ENCODE results near the gene CDK5RAP2.

Gene CDK5RAP2

DNA sequence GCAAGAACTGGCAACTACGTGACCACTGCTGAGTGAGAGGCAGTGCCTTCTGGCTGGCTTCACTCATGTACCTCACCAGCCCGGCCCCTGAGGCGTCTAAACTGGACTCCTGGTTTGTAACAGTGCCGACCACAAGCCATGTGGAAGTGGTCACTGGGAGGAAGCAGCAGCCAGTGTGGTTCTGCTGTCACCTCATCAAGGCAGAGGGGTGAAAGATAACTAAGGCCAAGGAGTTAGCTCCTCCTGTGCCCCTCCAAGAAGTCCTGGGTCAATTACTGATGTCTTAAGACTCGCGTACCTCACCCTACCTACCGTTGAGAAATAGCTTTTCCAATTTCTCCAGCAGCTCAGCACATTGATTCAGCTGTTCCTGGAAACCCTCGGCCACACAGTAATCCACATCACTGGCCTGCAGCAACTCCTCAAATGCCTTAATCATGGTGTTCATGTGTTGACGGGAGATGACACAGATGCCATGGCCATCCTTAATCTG lies 142.9 kb downstream of the CDK5RAP2 start:
- no peak for DNase-seq (ENCODE audit: low read depth in 3 of 3)

GRCh38 chr9:120436446-120436845 lies 143.5 kb downstream of the CDK5RAP2 start:
- no peak for DNase-seq (ENCODE audit: low read depth in 3 of 3)

GRCh38 chr9:120435091-120435490 lies 144.9 kb downstream of the CDK5RAP2 start:
- DNase-seq (ENCODE audit: low read depth in 3 of 3) = no peak

GRCh38 chr9:120434532-120434931 lies 145.4 kb downstream of the CDK5RAP2 start:
- DNase-seq (ENCODE audit: low read depth in 3 of 3) = no peak

- DNase-seq (ENCODE audit: low read depth in 3 of 3) = no peak
Observed at GRCh38 chr9:120433701-120434100, 146.3 kb downstream of the CDK5RAP2 start.

- no peak for DNase-seq (ENCODE audit: low read depth in 3 of 3)
Observed at GRCh38 chr9:120432600-120432999, 147.4 kb downstream of the CDK5RAP2 start.

DNA sequence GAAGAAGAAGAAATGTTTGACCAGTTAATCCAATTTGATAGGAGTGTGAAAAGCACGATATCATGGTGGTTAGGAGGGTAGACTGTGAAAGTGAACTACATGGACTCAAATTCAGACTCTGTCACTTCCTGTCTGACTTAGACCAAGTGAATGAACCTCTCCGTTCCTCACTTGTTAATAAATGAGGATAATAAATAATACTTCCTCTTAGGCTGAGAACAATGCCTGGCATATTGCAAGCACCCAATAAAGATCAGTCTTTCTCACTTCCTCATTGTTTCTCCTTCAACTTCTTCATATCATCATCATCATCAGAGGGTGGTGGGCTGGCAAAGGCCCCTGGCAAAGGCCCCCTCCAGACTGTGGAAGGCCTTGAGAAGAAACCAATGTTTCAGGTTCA lies 148.7 kb downstream of the CDK5RAP2 start:
- no peak for DNase-seq (ENCODE audit: low read depth in 3 of 3)

DNA sequence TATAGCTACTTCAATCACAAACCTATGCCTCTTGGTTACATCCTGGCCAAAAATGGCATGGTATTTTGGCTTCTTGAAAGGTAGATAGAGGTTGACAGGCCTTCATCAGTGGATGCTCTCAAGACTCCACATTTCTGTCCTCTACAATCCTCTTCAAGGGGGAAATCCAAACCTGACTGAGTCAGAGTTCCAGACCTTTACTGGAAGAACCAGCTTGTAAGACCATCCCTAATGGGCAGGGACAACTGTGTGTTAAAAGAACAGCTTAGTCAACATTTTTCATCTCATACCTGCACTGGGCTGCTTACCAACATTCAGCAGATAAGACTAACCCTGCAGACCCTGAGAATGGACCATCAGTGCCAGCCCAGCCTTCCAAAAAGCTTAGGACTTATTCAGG lies 155.7 kb downstream of the CDK5RAP2 start:
- DNase-seq (ENCODE audit: low read depth in 3 of 3) = no peak

DNA sequence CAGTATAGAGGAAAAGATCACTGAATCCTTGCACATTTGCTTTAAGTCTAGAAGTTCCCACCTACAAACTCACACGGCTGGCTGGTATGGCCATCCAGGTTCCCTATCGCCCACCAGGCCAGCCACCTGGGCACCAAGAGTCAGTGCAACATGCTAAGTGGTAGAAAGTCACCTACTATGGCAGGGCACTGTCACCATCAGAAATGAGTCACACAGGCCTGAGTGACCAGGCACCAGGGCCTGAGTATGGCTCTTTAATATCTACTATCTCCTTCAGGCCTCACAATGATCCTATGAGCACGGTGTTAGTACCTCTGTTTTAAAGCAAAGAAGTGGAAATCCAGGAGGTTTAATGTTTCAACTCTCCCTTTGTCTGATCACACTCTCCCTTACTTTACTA lies 156.2 kb downstream of the CDK5RAP2 start:
- no peak for DNase-seq (ENCODE audit: low read depth in 3 of 3)

DNA sequence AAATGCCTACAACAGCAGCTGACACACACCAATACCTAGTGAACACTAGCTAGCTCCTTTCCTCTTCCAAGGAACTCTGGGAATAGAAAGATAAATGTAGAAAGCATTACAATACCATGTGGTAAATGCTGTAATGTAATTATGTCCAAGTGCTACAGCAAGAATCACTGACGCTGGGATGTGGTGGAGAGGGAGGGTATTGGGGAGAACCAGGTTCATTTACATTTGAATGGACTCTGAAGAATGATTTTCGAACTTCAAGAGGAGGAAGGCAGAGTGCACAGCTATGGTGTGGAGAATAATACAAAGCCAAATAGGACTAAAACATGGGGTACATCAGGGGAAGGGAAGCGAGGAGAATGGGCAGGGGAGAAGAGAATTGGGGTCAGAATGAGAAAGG lies 158.0 kb downstream of the CDK5RAP2 start:
- no peak for DNase-seq (ENCODE audit: low read depth in 3 of 3)

GRCh38 chr9:120418315-120418714 lies 161.7 kb downstream of the CDK5RAP2 start:
- DNase-seq (ENCODE audit: low read depth in 3 of 3) = no peak

- no peak for DNase-seq (ENCODE audit: low read depth in 3 of 3)
Observed at GRCh38 chr9:120416781-120417427, 163.1 kb downstream of the CDK5RAP2 start.

DNA sequence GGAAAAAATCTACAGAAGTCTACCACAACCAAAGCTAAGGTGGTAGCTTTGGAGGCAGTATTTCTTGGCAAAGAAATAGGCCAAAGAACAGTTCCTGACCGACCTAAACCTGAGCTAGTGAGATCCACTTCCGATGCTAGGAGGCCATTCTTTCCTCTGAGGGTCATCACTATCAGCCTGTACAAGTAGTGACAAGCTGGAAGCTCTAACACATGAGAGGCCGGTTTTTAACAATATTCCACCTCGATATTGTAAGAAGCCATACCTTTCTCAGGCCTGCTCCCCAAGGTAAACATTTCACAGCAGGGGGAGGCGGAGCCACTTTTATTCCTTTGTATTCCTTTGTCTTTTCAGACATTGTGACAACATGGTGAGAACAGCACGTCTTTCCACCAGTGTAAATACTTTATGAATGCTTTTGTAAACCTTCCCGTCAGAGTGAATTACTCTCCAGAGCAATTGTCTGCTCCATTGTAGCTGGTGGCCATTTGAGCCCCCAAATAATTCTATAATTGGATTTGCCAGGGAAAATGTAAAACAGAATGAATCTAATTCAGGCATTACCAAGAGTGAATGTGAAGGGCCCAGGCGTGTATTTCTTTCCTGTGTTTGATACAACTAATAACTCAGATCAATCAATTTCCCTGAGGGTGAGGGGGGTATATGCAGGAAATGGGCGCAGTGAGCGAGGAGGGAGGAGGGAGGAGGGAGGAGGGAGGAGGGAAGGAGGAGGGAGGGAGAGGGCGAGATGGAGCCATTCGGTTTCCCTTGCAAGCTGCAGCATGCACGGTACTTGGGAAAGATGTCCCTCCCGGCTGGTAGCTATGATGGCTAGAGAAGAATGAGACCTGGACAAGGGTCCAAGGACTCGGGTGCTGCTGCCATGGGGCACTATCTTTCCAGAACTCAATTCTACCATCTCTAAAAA lies 166.6 kb downstream of the CDK5RAP2 start:
- DNase-seq (ENCODE audit: low read depth in 3 of 3) = no peak

- DNase-seq (ENCODE audit: low read depth in 3 of 3) = no peak
Observed at GRCh38 chr9:120412425-120412951, 167.5 kb downstream of the CDK5RAP2 start.

GRCh38 chr9:120411862-120412424 lies 168.0 kb downstream of the CDK5RAP2 start:
- DNase-seq (ENCODE audit: low read depth in 3 of 3) = no peak

- DNase-seq (ENCODE audit: low read depth in 3 of 3) = no peak
Observed at GRCh38 chr9:120410925-120411501, 169.0 kb downstream of the CDK5RAP2 start.

DNA sequence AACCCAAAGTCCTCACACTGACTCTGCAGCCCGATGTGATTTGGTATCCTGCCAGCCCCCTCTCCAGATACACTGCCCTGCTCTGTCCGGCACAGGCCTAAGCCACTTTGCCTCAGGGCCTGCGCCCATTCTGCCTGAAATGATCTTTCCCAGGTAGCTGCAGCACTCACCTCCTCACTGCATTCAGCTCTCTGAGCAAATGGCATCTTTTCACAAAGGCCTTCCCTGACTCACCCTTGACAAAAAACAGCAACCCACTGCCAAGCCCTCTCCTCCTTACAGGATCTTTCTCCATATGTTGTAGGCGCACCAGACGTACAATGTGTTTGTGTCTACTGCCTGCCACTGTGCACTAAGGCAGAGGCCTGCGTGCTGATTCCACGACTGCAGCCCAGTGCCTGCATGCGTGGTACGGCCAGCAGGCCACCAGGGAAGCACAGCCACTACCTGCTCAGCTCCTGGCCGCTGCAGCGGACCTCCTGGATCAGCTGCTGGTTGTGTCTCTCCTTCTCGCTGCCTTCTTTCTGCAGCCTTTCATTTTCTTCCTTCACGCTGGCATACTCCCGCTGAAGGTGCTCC lies 171.2 kb downstream of the CDK5RAP2 start:
- no peak for DNase-seq (ENCODE audit: low read depth in 3 of 3)

DNA sequence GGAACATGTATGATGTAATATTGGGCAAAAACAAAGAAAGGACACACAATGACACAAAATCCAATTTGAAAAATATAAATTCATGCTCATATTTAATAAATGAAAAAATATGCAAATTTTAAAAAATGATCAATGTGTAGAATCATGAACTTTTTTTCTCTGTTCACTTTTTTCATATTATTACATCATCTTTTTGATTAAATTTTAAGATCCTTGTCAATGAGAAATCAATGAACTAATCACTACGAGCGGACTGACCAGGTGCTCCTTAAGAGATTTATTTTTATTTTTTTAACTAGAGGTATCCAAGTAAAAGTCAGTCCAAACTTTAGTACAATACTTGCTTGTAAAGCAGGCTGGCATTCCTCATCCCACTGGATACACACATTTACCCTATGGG lies 174.1 kb downstream of the CDK5RAP2 start:
- no peak for DNase-seq (ENCODE audit: low read depth in 3 of 3)

DNA sequence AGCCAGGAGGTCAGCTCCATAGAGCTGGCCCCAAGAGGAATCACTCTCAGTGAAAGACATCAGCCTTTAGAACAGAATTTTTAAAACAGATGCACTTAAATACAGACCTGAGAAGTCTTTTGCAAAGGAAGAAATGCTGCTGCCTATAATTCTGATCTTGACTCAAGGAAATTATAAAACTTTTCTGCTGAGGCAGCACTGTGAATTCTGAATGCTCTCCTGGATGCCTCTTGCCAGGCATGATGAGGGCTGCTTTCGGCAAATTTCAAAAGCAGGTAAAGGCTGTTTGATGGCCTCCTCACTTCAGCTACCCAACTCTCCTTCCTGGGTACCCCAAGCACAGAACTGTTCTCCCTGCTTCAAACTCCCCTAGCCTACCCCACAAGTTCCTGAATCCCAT lies 174.8 kb downstream of the CDK5RAP2 start:
- DNase-seq (ENCODE audit: low read depth in 3 of 3) = no peak

GRCh38 chr9:120403543-120403856 lies 176.5 kb downstream of the CDK5RAP2 start:
- no peak for DNase-seq (ENCODE audit: low read depth in 3 of 3)

GRCh38 chr9:120402741-120403542 lies 177.0 kb downstream of the CDK5RAP2 start:
- DNase-seq (ENCODE audit: low read depth in 3 of 3) = no peak
